ENCODE results near the gene FAR1.

The FAR1 gene

DNA sequence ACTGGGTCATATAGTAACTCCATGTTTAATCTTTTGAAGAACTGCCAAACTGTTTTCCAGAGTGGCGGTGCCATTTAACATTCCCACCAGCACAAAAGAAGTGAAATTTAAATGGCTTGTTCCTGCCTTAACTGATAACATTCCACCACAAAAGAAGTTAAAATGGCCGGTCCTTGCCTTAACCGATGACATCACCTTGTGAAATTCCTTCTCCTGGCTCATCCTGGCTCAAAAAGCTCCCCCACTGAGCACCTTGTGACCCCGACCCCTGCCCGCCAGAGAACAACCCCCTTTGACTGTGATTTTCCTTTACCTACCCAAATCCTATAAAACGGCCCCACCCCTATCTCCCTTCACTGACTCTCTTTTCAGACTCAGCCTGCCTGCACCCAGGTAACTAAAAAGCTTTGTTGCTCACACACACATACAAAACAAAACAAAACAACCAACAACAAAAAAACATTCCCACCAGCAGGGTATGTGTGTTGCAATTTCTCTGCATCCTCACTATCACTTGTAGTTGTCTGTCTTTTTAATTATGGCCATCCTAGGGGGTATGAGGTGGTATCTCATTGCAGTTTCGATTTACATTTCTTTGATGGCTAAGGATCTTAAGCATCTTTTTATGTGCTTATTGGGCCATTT, 109.0 kb downstream of the FAR1 start:
- H3K27ac ChIP-seq: no peak overlapping the region
- TF ChIP-seq, protein P1, sequence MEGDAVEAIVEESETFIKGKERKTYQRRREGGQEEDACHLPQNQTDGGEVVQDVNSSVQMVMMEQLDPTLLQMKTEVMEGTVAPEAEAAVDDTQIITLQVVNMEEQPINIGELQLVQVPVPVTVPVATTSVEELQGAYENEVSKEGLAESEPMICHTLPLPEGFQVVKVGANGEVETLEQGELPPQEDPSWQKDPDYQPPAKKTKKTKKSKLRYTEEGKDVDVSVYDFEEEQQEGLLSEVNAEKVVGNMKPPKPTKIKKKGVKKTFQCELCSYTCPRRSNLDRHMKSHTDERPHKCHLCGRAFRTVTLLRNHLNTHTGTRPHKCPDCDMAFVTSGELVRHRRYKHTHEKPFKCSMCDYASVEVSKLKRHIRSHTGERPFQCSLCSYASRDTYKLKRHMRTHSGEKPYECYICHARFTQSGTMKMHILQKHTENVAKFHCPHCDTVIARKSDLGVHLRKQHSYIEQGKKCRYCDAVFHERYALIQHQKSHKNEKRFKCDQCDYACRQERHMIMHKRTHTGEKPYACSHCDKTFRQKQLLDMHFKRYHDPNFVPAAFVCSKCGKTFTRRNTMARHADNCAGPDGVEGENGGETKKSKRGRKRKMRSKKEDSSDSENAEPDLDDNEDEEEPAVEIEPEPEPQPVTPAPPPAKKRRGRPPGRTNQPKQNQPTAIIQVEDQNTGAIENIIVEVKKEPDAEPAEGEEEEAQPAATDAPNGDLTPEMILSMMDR (IDR thresholded peaks at IDR 0.05): no peak
- TF ChIP-seq ZFX (IDR thresholded peaks at IDR 0.05; ENCODE audit: borderline replicate concordance): no peak

DNA sequence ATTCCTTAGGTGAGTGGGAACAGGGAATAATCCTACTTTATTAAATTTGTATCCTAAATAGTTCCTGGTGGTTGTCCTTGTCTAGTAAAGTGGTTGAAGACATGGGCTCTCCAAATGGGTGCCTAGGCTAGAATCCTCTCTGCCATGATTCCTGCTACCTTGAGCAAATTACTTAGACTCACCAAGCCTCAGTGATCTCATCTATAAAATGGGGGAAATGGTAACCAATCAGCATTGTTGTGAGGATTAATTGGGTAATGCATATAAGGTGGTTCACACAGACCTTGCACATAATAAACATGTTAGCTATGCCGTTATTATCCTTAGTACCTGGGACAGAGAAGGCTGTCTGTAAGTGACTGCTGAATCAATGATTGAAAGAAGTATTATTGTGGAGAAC, 109.9 kb downstream of the FAR1 start:
- TF ChIP-seq, protein P1 (IDR thresholded peaks at IDR 0.05): no peak
- no peak for TF ChIP-seq ZFX (IDR thresholded peaks at IDR 0.05; ENCODE audit: borderline replicate concordance)
- H3K27ac ChIP-seq: no peak overlapping the region

DNA sequence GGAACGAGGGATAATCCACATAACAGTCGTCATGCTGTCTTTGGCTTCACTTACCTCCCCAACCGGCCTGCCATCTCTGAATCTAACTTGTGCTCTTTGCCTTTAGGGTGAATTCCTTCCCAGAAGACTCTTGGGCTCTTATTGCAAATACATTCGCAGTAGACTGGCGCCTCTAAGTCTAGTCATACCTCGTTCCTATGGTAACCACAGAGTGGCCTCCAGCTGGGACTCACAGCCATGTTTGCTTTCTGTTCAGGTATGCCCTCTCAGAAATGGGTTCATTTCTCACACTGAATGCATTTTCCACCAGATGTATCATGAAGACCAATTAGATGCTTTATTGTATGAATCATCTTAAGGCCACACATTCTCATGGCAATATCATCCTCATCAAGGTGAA, 112.7 kb downstream of the FAR1 start:
- TF ChIP-seq, protein P1 (IDR thresholded peaks at IDR 0.05): no peak
- TF ChIP-seq ZFX (IDR thresholded peaks at IDR 0.05; ENCODE audit: borderline replicate concordance): no peak
- peak overlapping the region; percentile 73 for H3K27ac ChIP-seq
